BE2C (cell line): ENCODE results near the gene APOH.
"Not testable (repeated sequence)": the region's sequence is repeated elsewhere in the genome, so short reads cannot be mapped to it uniquely, and the experiment has no call there.

Experiments used
- DNase-seq: peaks from one replicate; pipeline ENCODE4 v3.0.0-alpha.2; 2020
- H3K27me3 ChIP-seq: fragments of 250-450 bp; sonication (Bioruptor Pico); 2 replicates; pipeline ENCODE4 v1.5.1; 2020; ENCODE audit warnings: mild to moderate bottlenecking
- H3K36me3 ChIP-seq: fragments of 250-450 bp; sonication (Bioruptor Pico); 2 replicates; pipeline ENCODE4 v1.5.1; 2020; ENCODE audit warnings: mild to moderate bottlenecking
- H3K4me1 ChIP-seq: fragments of 250-450 bp; sonication (Bioruptor Pico); 2 replicates; pipeline ENCODE4 v1.5.1; 2020
- H3K4me3 ChIP-seq: 2 replicates; pipeline ENCODE4 v1.5.1; 2011; ENCODE audit warnings: low read depth, low read length
- H3K9me3 ChIP-seq: fragments of 250-450 bp; sonication (Bioruptor Pico); 2 replicates; pipeline ENCODE4 v1.5.1; 2020
- TF ChIP-seq, protein P1 (sequence below): IDR thresholded peaks from 2 replicates; pipeline ENCODE4 v1.5.1; 2012; ENCODE audit warnings: mild to moderate bottlenecking, low read depth, low read length

Gene APOH

GRCh38 chr17:66260688-66261087, 31.5 kb upstream of the APOH start:
- no peaks in the 10 kb centered on the region for H3K36me3 ChIP-seq
- DNase-seq, result no peak
- H3K4me1 ChIP-seq, result no peaks in the 10 kb centered on the region; the same call in 1 of the 2 replicates
- H3K27me3 ChIP-seq, result no peaks in the 10 kb centered on the region
- TF ChIP-seq, protein P1, sequence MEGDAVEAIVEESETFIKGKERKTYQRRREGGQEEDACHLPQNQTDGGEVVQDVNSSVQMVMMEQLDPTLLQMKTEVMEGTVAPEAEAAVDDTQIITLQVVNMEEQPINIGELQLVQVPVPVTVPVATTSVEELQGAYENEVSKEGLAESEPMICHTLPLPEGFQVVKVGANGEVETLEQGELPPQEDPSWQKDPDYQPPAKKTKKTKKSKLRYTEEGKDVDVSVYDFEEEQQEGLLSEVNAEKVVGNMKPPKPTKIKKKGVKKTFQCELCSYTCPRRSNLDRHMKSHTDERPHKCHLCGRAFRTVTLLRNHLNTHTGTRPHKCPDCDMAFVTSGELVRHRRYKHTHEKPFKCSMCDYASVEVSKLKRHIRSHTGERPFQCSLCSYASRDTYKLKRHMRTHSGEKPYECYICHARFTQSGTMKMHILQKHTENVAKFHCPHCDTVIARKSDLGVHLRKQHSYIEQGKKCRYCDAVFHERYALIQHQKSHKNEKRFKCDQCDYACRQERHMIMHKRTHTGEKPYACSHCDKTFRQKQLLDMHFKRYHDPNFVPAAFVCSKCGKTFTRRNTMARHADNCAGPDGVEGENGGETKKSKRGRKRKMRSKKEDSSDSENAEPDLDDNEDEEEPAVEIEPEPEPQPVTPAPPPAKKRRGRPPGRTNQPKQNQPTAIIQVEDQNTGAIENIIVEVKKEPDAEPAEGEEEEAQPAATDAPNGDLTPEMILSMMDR, result no peak
- H3K4me3 ChIP-seq, result no peak overlapping the region
- no peaks in the 10 kb centered on the region for H3K9me3 ChIP-seq

- Histone ChIP-seq H3K4me3 (no peak overlapping the region), H3K4me1 (no peaks in the 10 kb centered on the region; the same call in 1 of the 2 replicates), H3K27me3 (no peaks in the 10 kb centered on the region), H3K9me3 (no peaks in the 10 kb centered on the region), H3K36me3 (no peaks in the 10 kb centered on the region)
- TF ChIP-seq, protein P1, result no peak
- DNase-seq, result no peak
These were observed 31.1 kb upstream of the APOH start for GRCh38 chr17:66260275-66260674.

DNA sequence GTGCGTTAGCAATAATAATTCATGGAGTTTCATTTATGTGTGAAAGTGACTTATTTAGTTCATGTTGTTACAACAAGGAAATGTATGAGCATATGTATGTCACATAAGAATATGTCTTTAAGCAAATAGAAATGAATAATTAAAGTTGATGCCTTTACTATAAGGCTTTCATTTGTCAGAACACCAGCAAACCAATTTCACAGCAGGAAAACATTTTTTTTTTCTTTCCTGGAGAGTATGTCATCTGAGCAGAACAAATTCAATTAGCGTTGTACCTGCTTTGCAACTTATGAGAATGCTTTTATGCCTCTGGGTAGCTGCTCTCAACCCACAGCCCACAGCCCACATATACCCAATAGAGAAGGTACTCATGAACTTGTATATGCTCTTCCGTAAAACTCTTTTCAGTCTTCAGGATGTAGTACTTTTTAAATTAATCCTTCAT, 26.3 kb upstream of the APOH start:
- Histone ChIP-seq H3K36me3 (no peaks in the 10 kb centered on the region), H3K4me3 (no peak overlapping the region), H3K27me3 (no peaks in the 10 kb centered on the region), H3K4me1 (no peaks in the 10 kb centered on the region; the same call in 1 of the 2 replicates), H3K9me3 (no peaks in the 10 kb centered on the region)
- DNase-seq, result no peak
- TF ChIP-seq, protein P1, result no peak

DNA sequence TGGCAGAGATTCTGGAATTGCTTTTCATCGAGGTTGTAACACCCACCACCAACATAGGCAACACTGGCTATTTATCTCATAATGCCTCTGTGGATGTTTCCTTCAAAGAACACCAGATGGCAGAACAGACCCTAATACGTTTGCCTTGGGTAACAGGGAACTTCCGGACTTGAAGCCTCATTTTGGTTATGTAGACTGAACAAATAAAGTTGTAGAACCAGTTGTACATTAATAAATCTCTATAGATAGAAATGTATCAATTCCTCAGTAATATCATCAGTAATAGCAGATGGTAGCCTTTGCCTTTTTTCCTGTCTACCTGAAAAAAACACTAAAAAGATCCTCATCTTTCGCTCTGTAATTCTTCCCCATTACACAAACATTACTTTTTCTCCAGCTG, 25.9 kb upstream of the APOH start:
- H3K27me3 ChIP-seq, result no peaks in the 10 kb centered on the region
- TF ChIP-seq, protein P1, result peak; percentile 86
- DNase-seq, result peak; percentile 35
- no peaks in the 10 kb centered on the region; the same call in 1 of the 2 replicates for H3K4me1 ChIP-seq
- H3K9me3 ChIP-seq, result no peaks in the 10 kb centered on the region
- H3K36me3 ChIP-seq, result no peaks in the 10 kb centered on the region
- H3K4me3 ChIP-seq, result no peak overlapping the region

- H3K27me3 ChIP-seq, H3K4me1 ChIP-seq, H3K36me3 ChIP-seq, DNase-seq, H3K9me3 ChIP-seq, H3K4me3 ChIP-seq: not testable (repeated sequence)
These were observed 24.2 kb upstream of the APOH start for GRCh38 chr17:66253458-66253857.

GRCh38 chr17:66250686-66251085, 21.5 kb upstream of the APOH start:
- no peak for DNase-seq
- H3K36me3 ChIP-seq, result no peaks in the 10 kb centered on the region
- H3K9me3 ChIP-seq, result no peaks in the 10 kb centered on the region
- H3K27me3 ChIP-seq, result no peaks in the 10 kb centered on the region
- TF ChIP-seq, protein P1, result no peak
- H3K4me1 ChIP-seq, result peaks cover 7% of the 10 kb centered on the region
- H3K4me3 ChIP-seq, result no peak overlapping the region

DNA sequence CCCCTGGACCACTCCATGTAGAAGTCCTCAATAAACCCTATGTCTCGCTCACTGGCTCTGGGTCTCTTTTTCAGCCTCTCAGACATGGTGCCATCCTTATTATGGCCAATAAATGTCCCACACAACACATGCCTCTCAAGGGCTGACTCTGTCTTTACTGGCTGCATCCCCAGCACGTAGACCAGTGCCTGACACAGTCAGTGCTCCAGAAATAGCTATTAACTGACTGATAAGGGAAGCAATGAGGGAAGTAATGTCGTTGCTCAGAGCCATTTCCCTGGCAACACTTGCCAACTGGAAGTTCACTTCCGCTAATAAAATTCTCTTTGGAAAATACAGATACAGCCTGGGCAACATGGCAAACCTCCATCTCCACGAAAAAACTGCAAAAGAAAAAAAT, 19.1 kb upstream of the APOH start:
- DNase-seq, result peak; percentile 24
- H3K27me3 ChIP-seq, result no peaks in the 10 kb centered on the region
- TF ChIP-seq, protein P1, result no peak
- H3K9me3 ChIP-seq, result no peaks in the 10 kb centered on the region
- no peaks in the 10 kb centered on the region for H3K36me3 ChIP-seq
- no peak overlapping the region for H3K4me3 ChIP-seq
- H3K4me1 ChIP-seq, result peaks cover 7% of the 10 kb centered on the region
